Sigmoid colon (tissue), 7 donors: Measurements from ENCODE around the gene SKAP1. TPM values are rescaled to one million over a fixed set of nuclear protein-coding genes. Genes with fewer than 3 reads are reported as not detected.

Experiments
- DNase-seq: peaks from one replicate; pipeline ENCODE4 v3.0.0-alpha.2; 2019
- H3K27ac ChIP-seq, 4 donors: fragments of 200-600 bp; sonication (generic); one replicate each; pipeline ENCODE4 v1.5.1; 2016 to 2019; ENCODE audit warnings: mild to moderate bottlenecking in 1 of 4
- H3K27me3 ChIP-seq, 3 donors: fragments of 200-600 bp; sonication (generic); one replicate each; pipeline ENCODE4 v1.5.1; 2019; ENCODE audit warnings: mild to moderate bottlenecking in 1 of 3
- H3K36me3 ChIP-seq, 4 donors: fragments of 200-600 bp; sonication (generic); one replicate each; pipeline ENCODE4 v1.5.1; 2016 to 2019
- H3K4me1 ChIP-seq, 4 donors: fragments of 200-600 bp; sonication (generic); one replicate each; pipeline ENCODE4 v1.5.1; 2017 to 2019
- H3K4me3 ChIP-seq, 4 donors: fragments of 200-600 bp; sonication (generic); one replicate each; pipeline ENCODE4 v1.5.1; 2017 to 2019; ENCODE audit warnings: mild to moderate bottlenecking in 2 of 4, moderate library complexity in 1 of 4
- H3K9me3 ChIP-seq, 4 donors: fragments of 200-600 bp in 3 of 4; sonication (generic) in 3 of 4; one replicate each; pipeline versions ENCODE4 v1.5.1 to v1.6.1; 2013 to 2019
- EP300 ChIP-seq, 4 donors: sonication (generic); formaldehyde crosslinking; IDR thresholded peaks; one replicate each; pipeline ENCODE4 v1.6.1; 2017; ENCODE audit warnings: antibody characterized with exemption in 4 of 4
- POLR2A ChIP-seq, 2 donors: fragments of 450-650 bp; IDR thresholded peaks; one replicate each; pipeline ENCODE4 v1.6.1; 2016; ENCODE audit warnings: antibody characterized with exemption in 2 of 2, mild to moderate bottlenecking in 2 of 2, moderate library complexity in 2 of 2
- POLR2AphosphoS5 ChIP-seq, 4 donors: sonication (generic); formaldehyde crosslinking; IDR thresholded peaks; one replicate each; pipeline ENCODE4 v1.6.1; 2017; ENCODE audit warnings: antibody characterized with exemption in 4 of 4
- WGBS, 2 donors: extraction: QIAGEN DNeasy Blood & Tissue Kit; methylation state at CpG; one replicate each; pipeline ENCODE4 v1.1.7; 2013; 5-methylcytosine and 5-hydroxymethylcytosine counted together
- intact Hi-C: fragments of 100-400 bp; cut with DNase I; formaldehyde crosslinking; loops from one replicate; pipeline ENCODE4 v1.15.1; 2023
- polyA plus RNA-seq, 3 donors: library from polyadenylated mRNA; stranded (reverse); fragments of 200-250 nt; gene quantifications; one replicate each; pipeline ENCODE4 v1.2.3, GENCODE V29; 2013
- total RNA-seq, 4 donors: library from RNA; depleted of rRNA; stranded (reverse); fragments of >200 nt; gene quantifications; one replicate each; pipeline ENCODE4 v1.1.0, GENCODE V29; 2016
- TF ChIP-seq, protein P1 (sequence below), 4 experiments: fragments of 450-650 bp in 3 of 4; fragments of 200-600 bp in 1 of 4; IDR thresholded peaks; one replicate each; pipeline ENCODE4 v1.5.1; 2016 to 2019; ENCODE audit warnings: antibody characterized with exemption in 4 of 4, mild to moderate bottlenecking in 3 of 4, moderate library complexity in 2 of 4
- donor health status: healthy with polysubstance abuse.
- donor health status: Bipolar disorder and iron deficiency.
- donor health status: healthy.

The SKAP1 gene
- total and polyA plus RNA-seq, 7 donors: 0.36 to 10.3 (median 1.4) TPM; not detected in 1

DNA sequence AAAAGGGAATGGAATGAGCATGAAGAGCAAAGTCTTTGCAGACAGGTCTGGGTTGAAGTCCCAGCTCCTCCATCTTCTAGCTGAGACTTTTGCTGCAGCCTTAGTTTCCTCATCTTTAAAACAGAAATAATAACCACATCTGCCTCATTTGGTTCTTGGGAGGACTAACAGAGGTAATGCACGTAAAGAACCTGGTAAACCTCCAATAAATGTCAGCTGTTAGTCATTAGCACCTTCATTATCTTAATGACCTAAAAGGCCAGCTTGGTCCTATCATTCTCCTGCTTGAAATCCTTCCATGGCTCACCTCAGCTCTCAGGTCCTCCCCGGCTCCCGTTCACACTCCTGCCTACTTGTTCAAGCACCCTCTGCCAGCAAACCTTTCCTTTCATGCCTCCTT is 51.8 kb downstream of the SKAP1 start:
- Histone ChIP-seq H3K27me3 (peaks cover 0 to 8% (median 0%) of the 10 kb centered on the region in 3 donors), H3K27ac (no peak overlapping the region), H3K4me1 (no peaks in the 10 kb centered on the region), H3K4me3 (no peak overlapping the region), H3K9me3 (no peaks in the 10 kb centered on the region), H3K36me3 (no peaks in the 10 kb centered on the region)
- WGBS, 2 donors: 91 to 93% methylated on average over 3 of the region's 3 CpGs
- no peak for TF ChIP-seq EP300 (IDR thresholded peaks at IDR 0.05)
- TF ChIP-seq, protein P1, sequence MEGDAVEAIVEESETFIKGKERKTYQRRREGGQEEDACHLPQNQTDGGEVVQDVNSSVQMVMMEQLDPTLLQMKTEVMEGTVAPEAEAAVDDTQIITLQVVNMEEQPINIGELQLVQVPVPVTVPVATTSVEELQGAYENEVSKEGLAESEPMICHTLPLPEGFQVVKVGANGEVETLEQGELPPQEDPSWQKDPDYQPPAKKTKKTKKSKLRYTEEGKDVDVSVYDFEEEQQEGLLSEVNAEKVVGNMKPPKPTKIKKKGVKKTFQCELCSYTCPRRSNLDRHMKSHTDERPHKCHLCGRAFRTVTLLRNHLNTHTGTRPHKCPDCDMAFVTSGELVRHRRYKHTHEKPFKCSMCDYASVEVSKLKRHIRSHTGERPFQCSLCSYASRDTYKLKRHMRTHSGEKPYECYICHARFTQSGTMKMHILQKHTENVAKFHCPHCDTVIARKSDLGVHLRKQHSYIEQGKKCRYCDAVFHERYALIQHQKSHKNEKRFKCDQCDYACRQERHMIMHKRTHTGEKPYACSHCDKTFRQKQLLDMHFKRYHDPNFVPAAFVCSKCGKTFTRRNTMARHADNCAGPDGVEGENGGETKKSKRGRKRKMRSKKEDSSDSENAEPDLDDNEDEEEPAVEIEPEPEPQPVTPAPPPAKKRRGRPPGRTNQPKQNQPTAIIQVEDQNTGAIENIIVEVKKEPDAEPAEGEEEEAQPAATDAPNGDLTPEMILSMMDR (IDR thresholded peaks at IDR 0.05): no peak
- no peak for TF ChIP-seq POLR2A (IDR thresholded peaks at IDR 0.05)
- no peak for TF ChIP-seq POLR2AphosphoS5 (IDR thresholded peaks at IDR 0.05)
- intact Hi-C loops: no loop called here
- no peak for DNase-seq

DNA sequence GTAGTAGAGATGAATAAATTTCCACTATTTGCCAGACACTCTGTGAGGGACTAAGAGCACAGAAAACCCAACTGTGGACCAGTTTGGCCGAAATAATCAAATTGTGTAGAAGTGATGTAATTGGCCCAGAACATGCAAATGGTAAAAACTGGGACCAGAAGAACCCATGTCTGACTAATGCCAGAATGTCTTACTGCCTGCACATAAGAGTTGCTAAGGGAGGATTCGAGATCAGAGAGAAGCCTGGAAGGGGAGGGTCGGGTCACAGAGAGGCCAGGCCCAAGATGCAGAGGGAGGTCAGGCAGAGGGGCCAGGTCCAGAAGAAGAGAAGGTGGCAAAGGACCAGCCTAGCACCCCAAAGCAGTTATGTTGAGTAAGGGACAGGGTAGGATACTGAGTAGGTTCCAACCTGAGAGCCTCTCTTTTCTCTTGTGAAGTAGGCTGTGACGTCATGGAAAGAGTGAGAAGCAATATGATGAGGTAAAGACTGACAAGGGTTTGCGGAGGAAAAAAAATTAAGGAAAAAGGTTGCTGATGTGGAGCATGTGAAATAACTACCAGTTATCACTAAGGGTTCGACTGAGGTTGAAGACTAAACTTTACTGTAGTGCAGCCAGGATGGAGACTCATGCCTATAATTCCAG is 53.2 kb downstream of the SKAP1 start:
- no peak for DNase-seq

DNA sequence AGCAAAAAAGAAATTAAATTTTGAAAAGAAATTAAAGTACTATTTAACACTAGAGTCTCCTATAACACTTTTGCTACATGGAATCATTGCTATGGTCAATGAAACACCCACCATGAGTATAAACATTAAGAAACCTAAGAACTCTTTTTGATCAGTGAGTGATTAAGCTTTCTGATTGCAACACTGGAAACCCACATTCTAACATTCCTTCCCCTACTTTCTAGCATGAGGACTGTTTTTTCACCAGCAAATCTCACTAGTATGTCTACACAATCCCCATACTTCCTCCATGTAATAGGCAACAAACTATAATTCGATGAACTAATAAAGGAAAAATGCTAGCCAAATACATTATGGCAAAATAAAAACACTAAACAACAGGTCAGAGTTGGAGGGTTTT is 54.7 kb downstream of the SKAP1 start:
- DNase-seq: no peak
- Histone ChIP-seq H3K4me1 (no peaks in the 10 kb centered on the region), H3K36me3 (no peaks in the 10 kb centered on the region), H3K27me3 (peaks cover 0 to 11% (median 6%) of the 10 kb centered on the region in 3 donors), H3K9me3 (no peaks in the 10 kb centered on the region), H3K27ac (no peak overlapping the region), H3K4me3 (no peak overlapping the region)
- intact Hi-C loops: no loop called here
- 81 to 89% methylated on average over 1 of the region's 1 CpG for WGBS, 2 donors
- TF ChIP-seq POLR2AphosphoS5 (IDR thresholded peaks at IDR 0.05): no peak
- no peak for TF ChIP-seq EP300 (IDR thresholded peaks at IDR 0.05)
- TF ChIP-seq, protein P1 (IDR thresholded peaks at IDR 0.05): no peak
- no peak for TF ChIP-seq POLR2A (IDR thresholded peaks at IDR 0.05)

More for the DNA sequence above, 53.2 kb downstream of the SKAP1 start:
- Histone ChIP-seq H3K4me3 (no peak overlapping the region), H3K27ac (no peak overlapping the region), H3K9me3 (no peaks in the 10 kb centered on the region), H3K36me3 (no peaks in the 10 kb centered on the region), H3K27me3 (peaks cover 0 to 11% (median 6%) of the 10 kb centered on the region in 3 donors), H3K4me1 (no peaks in the 10 kb centered on the region)
- TF ChIP-seq EP300 (IDR thresholded peaks at IDR 0.05) (no peak), POLR2A (IDR thresholded peaks at IDR 0.05) (no peak), POLR2AphosphoS5 (IDR thresholded peaks at IDR 0.05) (no peak)
- TF ChIP-seq, protein P1 (IDR thresholded peaks at IDR 0.05): no peak
- WGBS, 2 donors: 92 to 94% methylated on average over 6 of the region's 6 CpGs
- intact Hi-C loops: no loop called here

DNA sequence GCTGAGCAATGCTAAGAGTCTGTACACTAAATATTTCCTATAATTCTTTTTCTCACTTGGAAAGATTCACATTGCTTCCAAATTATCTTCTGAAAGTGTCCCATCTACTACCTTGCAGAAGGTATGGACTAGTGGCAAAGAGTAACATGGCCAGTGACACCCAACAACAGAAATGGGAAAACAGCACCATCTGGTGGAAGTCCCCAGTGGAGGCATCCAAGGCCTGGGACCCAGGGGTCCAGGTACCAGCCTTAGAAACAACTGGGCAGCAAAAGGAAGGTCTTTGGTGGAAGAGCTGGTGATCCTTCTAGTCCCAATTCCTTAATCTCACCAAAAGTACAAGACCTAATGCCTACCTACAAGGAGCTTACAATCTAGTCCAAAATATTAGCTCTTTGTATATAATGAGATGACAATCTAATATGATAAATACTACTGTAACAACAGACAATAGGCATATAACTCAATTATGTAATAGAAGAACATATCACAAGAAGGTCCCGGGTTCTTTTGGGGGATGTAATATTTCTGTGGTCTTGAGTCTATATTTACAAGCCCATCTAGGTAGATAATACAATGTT is 55.3 kb downstream of the SKAP1 start:
- H3K9me3 ChIP-seq: no peaks in the 10 kb centered on the region
- no peak overlapping the region for H3K4me3 ChIP-seq
- H3K4me1 ChIP-seq: no peaks in the 10 kb centered on the region
- no peak for DNase-seq
- WGBS, 2 donors: 76 to 79% methylated on average over 1 of the region's 1 CpG
- peaks cover 0 to 11% (median 6%) of the 10 kb centered on the region in 3 donors for H3K27me3 ChIP-seq
- intact Hi-C loops: no loop called here
- H3K36me3 ChIP-seq: no peaks in the 10 kb centered on the region
- TF ChIP-seq, protein P1 (IDR thresholded peaks at IDR 0.05): peak in 3 of 4 experiments; percentile 8 to 38 (median 20)
- TF ChIP-seq POLR2A (IDR thresholded peaks at IDR 0.05): no peak
- no peak overlapping the region for H3K27ac ChIP-seq
